Loucy (cell line): ENCODE results near the gene XKR3.
"Not testable (repeated sequence)": the region's sequence is repeated elsewhere in the genome, so short reads cannot be mapped to it uniquely, and the experiment has no call there.

ENCODE experiments used
- H2AFZ ChIP-seq: fragments of 200-600 bp; sonication (generic); 2 replicates; pipeline ENCODE4 v1.6.0; 2016; ENCODE audit warnings: antibody characterized with exemption, mild to moderate bottlenecking, low read length, moderate library complexity
- H3F3A ChIP-seq: fragments of 200-600 bp; 2 replicates; pipeline ENCODE4 v1.6.0; 2016; ENCODE audit warnings: antibody characterized with exemption, low read depth, mild to moderate bottlenecking
- H3K27me3 ChIP-seq: fragments of 200-600 bp; sonication (generic); 2 replicates; pipeline ENCODE4 v1.6.1; 2014; ENCODE audit warnings: low read length, mild to moderate bottlenecking; ENCODE audit not compliant: insufficient read depth, poor library complexity, severe bottlenecking
- H3K36me3 ChIP-seq: fragments of 200-600 bp; sonication (generic); 2 replicates; pipeline ENCODE4 v1.6.1; 2016; ENCODE audit warnings: low read length; ENCODE audit not compliant: insufficient read depth
- H3K4me1 ChIP-seq: fragments of 200-600 bp; sonication (generic); 2 replicates; pipeline ENCODE4 v1.5.1; 2014; ENCODE audit warnings: low read length, mild to moderate bottlenecking; ENCODE audit not compliant: insufficient read depth, poor library complexity, severe bottlenecking
- H3K4me2 ChIP-seq: fragments of 200-600 bp; sonication (generic); 2 replicates; pipeline ENCODE4 v1.6.0; 2014; ENCODE audit warnings: antibody characterized with exemption, low read length, low read depth, mild to moderate bottlenecking; ENCODE audit not compliant: poor library complexity, severe bottlenecking
- H3K4me3 ChIP-seq: fragments of 200-600 bp; sonication (generic); 2 replicates; pipeline ENCODE4 v1.5.1; 2014; ENCODE audit warnings: low read length, mild to moderate bottlenecking, mixed read lengths; ENCODE audit not compliant: poor library complexity, severe bottlenecking
- H3K79me2 ChIP-seq: fragments of 200-600 bp; sonication (generic); 2 replicates; pipeline ENCODE4 v1.6.1; 2014; ENCODE audit warnings: low read length; ENCODE audit not compliant: insufficient read depth
- H3K9ac ChIP-seq: fragments of 200-600 bp; sonication (generic); 2 replicates; pipeline ENCODE4 v1.6.0; 2014; ENCODE audit warnings: mild to moderate bottlenecking, low read depth, low read length, moderate library complexity; ENCODE audit not compliant: poor library complexity, severe bottlenecking
- H3K9me2 ChIP-seq: fragments of 200-600 bp; sonication (generic); replicated peaks from 2 replicates; pipeline ENCODE4 v1.6.1; 2016; ENCODE audit warnings: low read depth, low read length, mixed read lengths
- H3K9me3 ChIP-seq: fragments of 200-600 bp; sonication (generic); 2 replicates; pipeline ENCODE4 v1.6.1; 2014; ENCODE audit warnings: mild to moderate bottlenecking, antibody characterized with exemption, low read length, low read depth; ENCODE audit not compliant: insufficient read depth
- H4K20me1 ChIP-seq: fragments of 200-600 bp; sonication (generic); 2 replicates; pipeline ENCODE4 v1.6.0; 2014; ENCODE audit warnings: antibody characterized with exemption, low read length, mild to moderate bottlenecking; ENCODE audit not compliant: insufficient read depth, poor library complexity, severe bottlenecking
- EZH2phosphoT487 ChIP-seq: fragments of 200-600 bp; IDR thresholded peaks from 2 replicates; pipeline ENCODE4 v1.6.1; 2018; ENCODE audit warnings: antibody characterized with exemption, mild to moderate bottlenecking, moderate library complexity, borderline replicate concordance
- TF ChIP-seq, protein P1 (sequence below): fragments of 200-600 bp; sonication (generic); conservative IDR thresholded peaks from 2 replicates; pipeline ENCODE4 v1.5.1; 2014; ENCODE audit warnings: mild to moderate bottlenecking, antibody characterized with exemption, low read length

The XKR3 gene

DNA sequence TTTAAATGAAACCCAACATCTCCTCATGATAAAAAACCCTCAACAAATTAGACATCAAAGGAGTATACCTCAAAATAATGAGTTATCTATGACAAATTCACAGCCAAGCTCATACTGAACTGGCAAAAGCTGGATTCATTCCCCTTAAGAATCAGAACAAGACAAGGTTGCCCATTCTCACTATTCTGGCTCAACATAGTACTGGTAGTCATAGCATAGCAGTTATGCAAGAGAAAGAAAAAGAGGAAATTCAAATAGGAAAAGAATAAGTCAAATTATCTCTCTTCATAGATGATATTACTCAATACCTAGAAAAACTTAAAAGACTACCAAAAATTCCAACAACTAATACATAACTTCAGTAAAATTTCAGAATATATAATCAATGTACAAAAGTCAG lies 29.4 kb upstream of the XKR3 start:
- H3K4me1 ChIP-seq = peaks cover 2% of the 10 kb centered on the region
- no peak overlapping the region for H3K4me2 ChIP-seq

DNA sequence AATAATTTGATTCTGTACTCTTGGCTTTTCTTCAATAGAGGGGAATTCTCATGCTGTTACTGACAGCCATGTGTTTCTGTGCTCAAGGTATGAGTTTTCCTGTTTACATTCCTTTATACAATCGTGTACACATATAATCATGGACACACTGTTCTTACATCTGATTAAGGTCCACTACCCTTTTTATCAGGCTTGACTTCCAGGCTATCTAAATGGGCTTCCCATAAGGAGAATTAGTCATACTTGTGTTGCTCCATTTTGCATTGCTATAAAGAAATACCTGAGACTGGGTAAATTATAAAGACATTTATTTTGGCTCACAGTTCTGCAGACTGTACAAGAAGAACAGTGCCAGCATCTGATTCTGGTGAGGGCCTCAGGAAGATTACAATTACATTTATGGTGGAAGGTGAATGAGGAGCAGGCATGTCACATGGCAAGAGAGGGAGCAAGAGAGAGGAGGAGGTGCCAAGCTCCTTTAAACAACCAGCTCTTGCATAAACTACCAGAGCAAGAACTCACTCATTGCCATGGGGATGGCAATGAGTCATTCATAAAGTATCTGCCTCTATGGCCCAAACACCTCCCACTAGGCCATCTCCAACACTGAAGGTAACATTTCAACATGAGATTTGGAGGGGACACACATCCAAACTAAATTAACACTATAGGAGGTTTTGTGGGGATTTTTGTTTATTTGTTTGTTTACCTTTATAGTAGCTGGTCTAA lies 26.2 kb upstream of the XKR3 start:
- H3F3A ChIP-seq, H3K4me3 ChIP-seq, H3K79me2 ChIP-seq, H3K4me2 ChIP-seq, H3K9ac ChIP-seq, H3K36me3 ChIP-seq, H3K9me3 ChIP-seq, H3K9me2 ChIP-seq, H3K27me3 ChIP-seq, H4K20me1 ChIP-seq, H2AFZ ChIP-seq: not testable (repeated sequence)
- H3K4me1 ChIP-seq = peaks cover 13% of the 10 kb centered on the region

More for the DNA sequence above, 29.4 kb upstream of the XKR3 start:
- Histone ChIP-seq H3F3A (no peaks in the 10 kb centered on the region), H3K79me2 (no peaks in the 10 kb centered on the region), H3K9ac (no peak overlapping the region), H3K9me3 (no peaks in the 10 kb centered on the region), H2AFZ (no peak overlapping the region), H3K27me3 (no peaks in the 10 kb centered on the region), H4K20me1 (no peaks in the 10 kb centered on the region), H3K4me3 (no peak overlapping the region), H3K36me3 (no peaks in the 10 kb centered on the region), H3K9me2 (no peaks in the 10 kb centered on the region)
- TF ChIP-seq EZH2phosphoT487 = no peak
- TF ChIP-seq, protein P1, sequence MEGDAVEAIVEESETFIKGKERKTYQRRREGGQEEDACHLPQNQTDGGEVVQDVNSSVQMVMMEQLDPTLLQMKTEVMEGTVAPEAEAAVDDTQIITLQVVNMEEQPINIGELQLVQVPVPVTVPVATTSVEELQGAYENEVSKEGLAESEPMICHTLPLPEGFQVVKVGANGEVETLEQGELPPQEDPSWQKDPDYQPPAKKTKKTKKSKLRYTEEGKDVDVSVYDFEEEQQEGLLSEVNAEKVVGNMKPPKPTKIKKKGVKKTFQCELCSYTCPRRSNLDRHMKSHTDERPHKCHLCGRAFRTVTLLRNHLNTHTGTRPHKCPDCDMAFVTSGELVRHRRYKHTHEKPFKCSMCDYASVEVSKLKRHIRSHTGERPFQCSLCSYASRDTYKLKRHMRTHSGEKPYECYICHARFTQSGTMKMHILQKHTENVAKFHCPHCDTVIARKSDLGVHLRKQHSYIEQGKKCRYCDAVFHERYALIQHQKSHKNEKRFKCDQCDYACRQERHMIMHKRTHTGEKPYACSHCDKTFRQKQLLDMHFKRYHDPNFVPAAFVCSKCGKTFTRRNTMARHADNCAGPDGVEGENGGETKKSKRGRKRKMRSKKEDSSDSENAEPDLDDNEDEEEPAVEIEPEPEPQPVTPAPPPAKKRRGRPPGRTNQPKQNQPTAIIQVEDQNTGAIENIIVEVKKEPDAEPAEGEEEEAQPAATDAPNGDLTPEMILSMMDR = no peak

DNA sequence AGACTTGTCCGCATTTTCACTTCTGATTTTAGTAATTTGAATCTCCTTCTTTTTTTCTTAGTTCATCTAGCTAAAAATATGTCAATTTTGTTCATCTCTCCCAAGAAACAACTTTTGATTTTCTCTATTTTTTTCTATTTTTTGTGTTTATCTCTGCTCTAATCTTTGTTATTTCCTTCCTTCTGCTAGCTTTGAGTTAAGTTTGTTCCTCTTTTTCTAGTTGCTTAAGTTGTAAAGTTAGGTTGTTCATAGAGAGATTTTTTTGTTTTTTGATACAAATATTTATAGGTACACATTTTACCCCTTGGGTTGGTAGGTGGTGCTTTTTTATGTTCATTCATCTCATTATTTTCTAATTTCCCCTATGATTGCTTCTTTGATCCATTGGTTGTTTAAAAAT lies 22.1 kb upstream of the XKR3 start:
- no peaks in the 10 kb centered on the region for H3K36me3 ChIP-seq

More for the DNA sequence above, 22.1 kb upstream of the XKR3 start:
- no peaks in the 10 kb centered on the region for H3K79me2 ChIP-seq
- H3F3A ChIP-seq = no peaks in the 10 kb centered on the region
- H3K4me3 ChIP-seq = no peak overlapping the region
- H2AFZ ChIP-seq = no peak overlapping the region
- H3K27me3 ChIP-seq = no peaks in the 10 kb centered on the region
- H4K20me1 ChIP-seq = no peaks in the 10 kb centered on the region
- no peaks in the 10 kb centered on the region for H3K9me2 ChIP-seq
- peak overlapping the region; percentile 23 for H3K4me2 ChIP-seq
- H3K9me3 ChIP-seq = no peaks in the 10 kb centered on the region
- TF ChIP-seq, protein P1 = no peak
- TF ChIP-seq EZH2phosphoT487 = no peak
- H3K9ac ChIP-seq = no peak overlapping the region
- peaks cover 13% of the 10 kb centered on the region for H3K4me1 ChIP-seq
